Adipose tissue (tissue), 3 donors: Measurements from ENCODE around the gene ROS1. TPM values are rescaled to one million over a fixed set of nuclear protein-coding genes. Genes with fewer than 3 reads are reported as not detected.
"Not testable (repeated sequence)": the region's sequence is repeated elsewhere in the genome, so short reads cannot be mapped to it uniquely, and the experiment has no call there.

Experiments used
- H3K27ac ChIP-seq: one replicate; pipeline ENCODE4 v1.5.1; 2013; ENCODE audit warnings: low read depth, low read length
- WGBS, 3 donors: extraction: QIAGEN DNeasy Blood & Tissue Kit; methylation state at CpG; one replicate each; pipeline ENCODE4 v1.1.7; 2013; 5-methylcytosine and 5-hydroxymethylcytosine counted together
- polyA plus RNA-seq, 3 donors: library from polyadenylated mRNA; stranded (reverse); fragments of 200-250 nt; gene quantifications; one replicate each; pipeline ENCODE4 v1.2.3, GENCODE V29; 2013
- donor health status: healthy with polysubstance abuse.
- donor health status: Bipolar disorder and iron deficiency.
- donor health status: healthy.

Gene ROS1
- polyA plus RNA-seq, 3 donors: 0.01 TPM; not detected in 1

- no peak overlapping the region for H3K27ac ChIP-seq
- whole genome bisulfite sequencing, 3 donors: 77 to 89% (median 84%) methylated on average over 2 of the region's 2 CpGs
Measured at GRCh38 chr6:117393045-117393444, 32.7 kb downstream of the ROS1 start.

DNA sequence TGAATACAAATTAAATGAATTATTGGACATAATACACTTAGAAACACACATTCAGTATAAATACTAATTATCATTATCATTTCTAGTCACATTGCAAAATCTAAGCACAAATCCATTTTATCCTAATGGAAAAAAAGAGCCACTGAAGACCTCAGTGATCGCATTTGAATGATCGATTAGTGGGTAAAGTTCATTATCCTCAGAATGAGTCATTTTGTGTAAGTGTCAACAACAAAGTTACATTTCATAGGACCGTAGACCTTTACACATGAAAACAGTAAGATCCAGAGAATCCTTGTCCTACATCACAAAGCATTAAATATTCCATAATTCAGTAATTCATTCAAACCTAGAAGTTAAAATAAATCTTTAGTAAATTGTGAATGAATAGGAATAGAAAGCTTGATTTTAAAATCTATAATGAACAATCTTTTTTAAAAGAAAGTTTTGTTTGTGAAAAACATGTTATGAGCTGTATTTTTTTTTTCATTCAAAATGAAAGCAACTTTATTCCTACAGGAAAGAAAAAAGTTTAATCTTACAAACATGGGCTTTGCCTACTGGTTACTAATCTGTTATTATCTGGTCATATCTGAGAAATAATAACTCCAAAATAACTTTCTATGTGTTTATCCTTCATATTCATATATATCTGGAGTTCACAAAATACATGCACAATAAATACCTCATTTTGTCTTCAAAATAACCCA, 33.7 kb downstream of the ROS1 start:
- WGBS, 3 donors: 53 to 94% (median 93%) methylated on average over 3 of the region's 3 CpGs
- H3K27ac ChIP-seq: no peak overlapping the region

- WGBS, 3 donors: 86 to 91% (median 88%) methylated on average over 11 of the region's 11 CpGs
- H3K27ac ChIP-seq: no peak overlapping the region
Measured at GRCh38 chr6:117389227-117390057, 36.3 kb downstream of the ROS1 start.

- H3K27ac ChIP-seq: no peak overlapping the region
- WGBS, 3 donors: 43 to 93% (median 90%) methylated on average over 1 of the region's 1 CpG
Measured at GRCh38 chr6:117387454-117387974, 38.2 kb downstream of the ROS1 start.

DNA sequence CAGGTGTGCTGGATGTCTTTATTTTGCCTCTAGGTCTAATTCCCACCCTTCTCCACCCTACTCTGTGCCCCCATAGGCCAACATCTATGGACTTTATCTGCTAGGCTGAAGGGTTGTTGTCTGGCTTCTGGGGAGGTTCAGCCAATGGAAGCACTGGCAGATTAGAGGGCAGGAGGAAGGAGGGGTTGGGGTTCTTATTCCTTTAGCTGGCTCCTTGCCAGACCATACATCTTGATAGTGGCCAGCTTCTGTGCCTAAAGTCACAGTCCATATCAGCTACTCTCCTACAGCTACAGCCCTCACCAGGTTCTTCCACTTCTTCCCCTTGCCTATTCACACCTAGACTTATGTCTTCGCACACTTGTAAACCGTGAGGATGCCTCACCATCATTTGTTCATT, 41.1 kb downstream of the ROS1 start:
- no peak overlapping the region for H3K27ac ChIP-seq
- WGBS, 3 donors: 94 to 97% (median 94%) methylated on average over 2 of the region's 2 CpGs

GRCh38 chr6:117381749-117382148, 44.0 kb downstream of the ROS1 start:
- WGBS, 3 donors: 60 to 66% (median 62%) methylated on average over 2 of the region's 2 CpGs
- no peak overlapping the region for H3K27ac ChIP-seq

GRCh38 chr6:117380298-117380697, 45.4 kb downstream of the ROS1 start:
- WGBS, 3 donors: 84 to 95% (median 87%) methylated on average over 2 of the region's 2 CpGs

GRCh38 chr6:117375446-117375845, 50.3 kb downstream of the ROS1 start:
- no peak overlapping the region for H3K27ac ChIP-seq

More at GRCh38 chr6:117380298-117380697, 45.4 kb downstream of the ROS1 start:
- H3K27ac ChIP-seq: no peak overlapping the region

DNA sequence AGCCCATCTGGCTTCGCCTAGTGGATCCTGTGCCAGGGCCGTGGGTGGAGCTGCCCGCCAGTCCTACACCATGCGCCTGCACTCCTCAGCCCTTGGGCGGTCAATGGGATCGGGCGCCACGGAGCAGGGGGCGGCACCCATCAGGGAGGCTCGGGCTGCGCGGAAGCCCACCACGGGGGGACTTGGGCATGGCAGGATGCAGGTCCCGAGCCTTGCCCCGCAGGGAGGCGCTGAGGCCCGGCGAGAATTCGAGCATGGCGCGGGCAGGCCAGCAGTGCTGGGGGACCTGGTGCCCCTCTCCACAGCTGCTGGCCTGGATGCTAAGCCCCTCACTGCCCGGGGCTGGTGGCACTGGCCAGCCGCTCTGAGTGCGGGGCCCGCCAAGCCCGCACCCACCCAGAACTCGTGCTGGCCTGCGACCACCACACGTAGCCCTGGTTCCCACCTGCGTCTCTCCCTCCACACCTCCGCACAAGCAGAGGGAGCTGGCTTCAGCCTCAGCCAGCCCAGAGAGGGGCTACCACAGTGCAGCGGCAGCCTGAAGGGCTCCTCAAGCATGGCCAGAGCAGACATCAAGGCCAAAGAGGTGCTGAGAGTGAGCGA, 52.4 kb downstream of the ROS1 start:
- 94 to 97% (median 95%) methylated on average over 31 to 33 of the region's 33 CpGs for WGBS, 3 donors
- no peak overlapping the region for H3K27ac ChIP-seq

- 70 to 81% (median 72%) methylated on average over 8 of the region's 8 CpGs for WGBS, 3 donors
- H3K27ac ChIP-seq: not testable (repeated sequence)
Measured at GRCh38 chr6:117372289-117372688, 53.5 kb downstream of the ROS1 start.

GRCh38 chr6:117371492-117371891, 54.2 kb downstream of the ROS1 start:
- 77 to 93% (median 90%) methylated on average over 4 of the region's 4 CpGs for WGBS, 3 donors
- H3K27ac ChIP-seq: no peak overlapping the region

GRCh38 chr6:117359581-117359980, 66.2 kb downstream of the ROS1 start:
- H3K27ac ChIP-seq: no peak overlapping the region
- 62 to 74% (median 67%) methylated on average over 5 of the region's 5 CpGs for WGBS, 3 donors

DNA sequence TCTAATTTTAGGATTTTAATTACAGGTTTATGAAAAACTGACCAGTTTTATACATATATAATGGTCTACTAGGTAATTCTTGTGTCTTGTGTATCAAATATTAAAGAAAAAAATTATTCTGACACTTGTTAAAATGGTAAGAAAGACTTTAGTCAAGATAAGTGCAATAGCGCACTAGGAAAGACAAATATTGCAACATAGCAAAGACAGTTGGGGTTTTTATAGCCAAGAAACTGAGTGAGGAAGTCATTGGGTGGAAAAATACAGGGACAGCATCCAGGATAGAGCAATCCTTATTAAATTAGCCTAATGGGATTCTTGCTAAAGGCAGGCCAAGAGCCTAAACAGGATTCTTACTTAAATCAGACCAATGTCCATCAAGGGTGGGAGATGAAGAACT, 71.1 kb downstream of the ROS1 start:
- no peak overlapping the region for H3K27ac ChIP-seq
- 48 to 73% (median 65%) methylated on average over 1 of the region's 1 CpG for WGBS, 3 donors

GRCh38 chr6:117352466-117353081, 73.2 kb downstream of the ROS1 start:
- WGBS, 3 donors: 66 to 82% (median 69%) methylated on average over 3 of the region's 3 CpGs
- no peak overlapping the region for H3K27ac ChIP-seq

DNA sequence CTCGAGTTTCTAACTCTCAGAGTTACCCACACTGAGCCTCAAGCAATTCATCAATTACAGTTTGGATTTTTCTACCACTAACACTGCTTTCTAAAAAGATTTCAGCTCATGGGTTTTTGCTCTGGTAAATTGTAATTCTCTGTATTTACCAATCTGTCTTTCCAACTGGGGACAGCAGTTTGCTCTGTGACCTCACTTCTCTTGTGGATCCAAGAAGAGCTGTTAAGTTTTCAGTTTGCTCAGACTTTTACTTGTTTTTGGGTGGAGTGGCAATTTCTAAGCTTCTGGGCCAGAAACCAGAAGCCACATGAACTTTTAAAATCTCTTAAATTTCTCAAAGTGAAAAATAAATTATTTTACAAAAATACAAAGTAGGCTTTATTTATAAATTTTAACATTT, 74.2 kb downstream of the ROS1 start:
- no peak overlapping the region for H3K27ac ChIP-seq
- 48 to 56% (median 52%) methylated on average over 1 of the region's 1 CpG for WGBS, 3 donors

- no peak overlapping the region for H3K27ac ChIP-seq
- 41 to 49% (median 46%) methylated on average over 7 of the region's 7 CpGs for WGBS, 3 donors
Measured at GRCh38 chr6:117346142-117346930, 79.4 kb downstream of the ROS1 start.

- H3K27ac ChIP-seq: no peak overlapping the region
- 85 to 91% (median 87%) methylated on average over 2 of the region's 2 CpGs for WGBS, 3 donors
Measured at GRCh38 chr6:117345292-117345610, 80.5 kb downstream of the ROS1 start.
